Mesenchymal stem cell (in vitro differentiated cells and primary cell): ENCODE measurements around the gene ZDHHC24.

ENCODE experiments used
- DNase-seq: peaks from one replicate; pipeline ENCODE4 v3.0.0-alpha.2; 2013
- H2AFZ ChIP-seq: one replicate; pipeline ENCODE4 v1.6.1; 2013; ENCODE audit warnings: low read depth, mild to moderate bottlenecking, control low read depth, inconsistent platforms, low read length, moderate library complexity
- H2AK5ac ChIP-seq: 2 replicates; pipeline ENCODE4 v1.6.1; 2013; ENCODE audit warnings: low read length, moderate library complexity, mild to moderate bottlenecking, inconsistent platforms; ENCODE audit not compliant: severe bottlenecking
- H2BK120ac ChIP-seq: one replicate; pipeline ENCODE4 v1.6.1; 2013; ENCODE audit warnings: low read depth, mild to moderate bottlenecking, inconsistent platforms, low read length, moderate library complexity
- H2BK12ac ChIP-seq, 2 experiments: one replicate each; pipeline ENCODE4 v1.6.1; 2013; ENCODE audit warnings: inconsistent platforms in 2 of 2, low read length in 2 of 2, mild to moderate bottlenecking in 2 of 2, moderate library complexity in 2 of 2, control low read depth in 1 of 2
- H2BK15ac ChIP-seq: one replicate; pipeline ENCODE4 v1.6.1; 2013; ENCODE audit warnings: mild to moderate bottlenecking, low read depth, inconsistent platforms; ENCODE audit not compliant: poor library complexity, severe bottlenecking
- H2BK5ac ChIP-seq: 2 replicates; pipeline ENCODE4 v1.6.1; 2013; ENCODE audit warnings: low read depth, mild to moderate bottlenecking, low read length, control low read depth, inconsistent platforms; ENCODE audit not compliant: poor library complexity, severe bottlenecking
- H3K14ac ChIP-seq, 2 experiments: one replicate each; pipeline ENCODE4 v1.6.1; 2013; ENCODE audit warnings: inconsistent platforms in 2 of 2, low read length in 2 of 2, control low read depth in 1 of 2, mild to moderate bottlenecking in 1 of 2, moderate library complexity in 1 of 2
- H3K18ac ChIP-seq, 2 experiments: one replicate each; pipeline ENCODE4 v1.6.1; 2013; ENCODE audit warnings: inconsistent platforms in 2 of 2, low read length in 2 of 2, control low read depth in 1 of 2, low read depth in 1 of 2, mild to moderate bottlenecking in 1 of 2
- H3K23ac ChIP-seq, 2 experiments: one replicate each; pipeline ENCODE4 v1.6.1; 2013; ENCODE audit warnings: inconsistent platforms in 2 of 2, low read length in 2 of 2, mild to moderate bottlenecking in 2 of 2, moderate library complexity in 2 of 2, control low read depth in 1 of 2
- H3K27ac ChIP-seq: 2 replicates; pipeline ENCODE4 v1.5.1; 2013; ENCODE audit warnings: mild to moderate bottlenecking, moderate library complexity, low read length, control low read depth, inconsistent platforms; ENCODE audit not compliant: poor library complexity, severe bottlenecking
- H3K27me3 ChIP-seq, 2 experiments: 2 replicates each; pipeline versions ENCODE4 v1.6.1 to v1.7.0; 2013; ENCODE audit warnings: low read length in 2 of 2, mild to moderate bottlenecking in 2 of 2, moderate library complexity in 2 of 2, control low read depth in 1 of 2, inconsistent platforms in 1 of 2; ENCODE audit not compliant: control insufficient read depth in 1 of 2, insufficient read depth in 1 of 2
- H3K36me3 ChIP-seq, 2 experiments: 2 replicates each; pipeline versions ENCODE4 v1.6.1 to v1.7.0; 2013; ENCODE audit warnings: low read length in 2 of 2, control low read depth in 1 of 2, inconsistent platforms in 1 of 2, low read depth in 1 of 2, mild to moderate bottlenecking in 1 of 2; ENCODE audit not compliant: insufficient read depth in 2 of 2, control insufficient read depth in 1 of 2
- H3K4ac ChIP-seq, 2 experiments: one replicate each; pipeline ENCODE4 v1.6.1; 2013; ENCODE audit warnings: inconsistent platforms in 2 of 2, low read length in 2 of 2, mild to moderate bottlenecking in 2 of 2, moderate library complexity in 2 of 2, control low read depth in 1 of 2, low read depth in 1 of 2
- H3K4me1 ChIP-seq: 2 replicates; pipeline ENCODE4 v1.6.1; 2013; ENCODE audit warnings: low read depth, low read length, control low read depth; ENCODE audit not compliant: control insufficient read depth, insufficient read depth
- H3K4me2 ChIP-seq: 2 replicates; pipeline ENCODE4 v1.6.1; 2013; ENCODE audit warnings: low read length, mild to moderate bottlenecking, inconsistent platforms; ENCODE audit not compliant: poor library complexity, severe bottlenecking
- H3K4me3 ChIP-seq, 2 experiments: 2 replicates each; pipeline versions ENCODE4 v1.5.1 to v1.7.0; 2013; ENCODE audit warnings: low read length in 2 of 2, mild to moderate bottlenecking in 2 of 2, control low read depth in 1 of 2, low read depth in 1 of 2; ENCODE audit not compliant: insufficient read depth in 1 of 2
- H3K79me1 ChIP-seq: replicated peaks from 2 replicates; pipeline ENCODE4 v1.6.1; 2013; ENCODE audit warnings: mild to moderate bottlenecking, control low read depth, low read length, inconsistent platforms; ENCODE audit not compliant: poor library complexity, severe bottlenecking
- H3K9ac ChIP-seq: 2 replicates; pipeline ENCODE4 v1.7.0; 2013; ENCODE audit warnings: mild to moderate bottlenecking, low read length, moderate library complexity
- H3K9me3 ChIP-seq: 2 replicates; pipeline ENCODE4 v1.7.0; 2013; ENCODE audit warnings: mild to moderate bottlenecking, low read length; ENCODE audit not compliant: control insufficient read depth
- H4K8ac ChIP-seq: one replicate; pipeline ENCODE4 v1.6.1; 2013; ENCODE audit warnings: inconsistent platforms, mild to moderate bottlenecking, low read length, moderate library complexity
- H4K91ac ChIP-seq: one replicate; pipeline ENCODE4 v1.6.1; 2013; ENCODE audit warnings: mild to moderate bottlenecking, low read length, inconsistent platforms
- WGBS: methylation state at CpG from one replicate; pipeline ENCODE4 v1.1.7; 2013; ENCODE audit warnings: mixed read lengths; 5-methylcytosine and 5-hydroxymethylcytosine counted together

ZDHHC24 gene

DNA sequence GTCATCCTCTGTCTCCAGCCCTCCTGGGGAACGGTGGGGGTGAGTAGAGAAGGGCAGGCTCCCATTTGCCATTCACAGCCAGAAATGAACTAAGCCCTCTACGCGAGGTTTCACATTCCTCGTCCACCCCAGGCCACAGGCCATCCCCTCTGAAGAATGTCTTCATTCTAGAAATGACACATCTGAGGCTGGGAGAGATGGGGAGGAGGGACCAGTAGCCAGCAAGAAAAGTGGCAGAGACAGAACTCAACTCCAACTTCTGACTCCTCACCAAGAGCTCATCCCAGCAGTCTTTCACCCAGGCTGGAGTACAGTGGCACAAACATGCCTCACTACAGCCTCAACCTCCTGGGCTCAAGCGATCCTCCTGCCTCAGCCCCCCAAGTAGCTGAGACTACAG lies 19.1 kb upstream of the ZDHHC24 start:
- no peak overlapping the region for H2BK12ac ChIP-seq
- no peak overlapping the region for H2BK15ac ChIP-seq
- H4K8ac ChIP-seq = no peak overlapping the region
- H3K4me3 ChIP-seq = no peak overlapping the region
- H3K14ac ChIP-seq = no peak overlapping the region
- 91% methylated on average over 3 of the region's 5 CpGs for WGBS
- no peak overlapping the region for H3K4ac ChIP-seq
- DNase-seq = no peak
- no peak overlapping the region for H2BK120ac ChIP-seq
- no peaks in the 10 kb centered on the region for H3K79me1 ChIP-seq
- H3K27me3 ChIP-seq = peaks cover 8 to 11% of the 10 kb centered on the region in 2 experiments
- H3K23ac ChIP-seq = peak overlapping the region in 1 of 2 experiments; percentile 46
- no peak overlapping the region for H3K18ac ChIP-seq
- H4K91ac ChIP-seq = no peak overlapping the region
- no peak overlapping the region for H2AK5ac ChIP-seq
- H3K9me3 ChIP-seq = no peaks in the 10 kb centered on the region
- H2AFZ ChIP-seq = no peak overlapping the region
- no peak overlapping the region for H3K27ac ChIP-seq
- H3K36me3 ChIP-seq = peaks cover 0 to 17% of the 10 kb centered on the region in 2 experiments
- no peak overlapping the region for H3K4me2 ChIP-seq
- H3K4me1 ChIP-seq = no peaks in the 10 kb centered on the region
- no peak overlapping the region for H3K9ac ChIP-seq
- no peak overlapping the region for H2BK5ac ChIP-seq

DNA sequence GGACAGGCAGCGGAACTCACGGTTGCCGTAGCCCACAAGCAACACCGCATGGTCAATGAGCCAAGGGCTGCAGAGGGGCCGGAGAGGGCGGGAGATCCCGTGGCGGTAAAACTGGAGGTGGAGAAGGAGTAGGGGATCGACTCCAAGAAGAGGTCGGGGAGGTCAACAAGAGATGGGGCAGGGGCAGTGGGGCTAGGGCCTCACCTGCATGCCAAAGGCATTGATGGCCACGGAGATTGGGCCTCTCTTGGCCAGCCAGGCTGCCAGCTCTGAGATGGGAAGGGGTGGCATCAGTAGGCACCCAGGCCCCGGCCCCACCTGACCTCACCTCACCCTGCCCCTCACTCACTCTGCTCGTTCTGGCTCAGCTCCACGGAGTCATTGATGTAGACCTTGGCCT lies 18.7 kb upstream of the ZDHHC24 start:
- Histone ChIP-seq H3K23ac (peak overlapping the region in 1 of 2 experiments; percentile 46), H3K27me3 (peaks cover 8 to 11% of the 10 kb centered on the region in 2 experiments)

DNA sequence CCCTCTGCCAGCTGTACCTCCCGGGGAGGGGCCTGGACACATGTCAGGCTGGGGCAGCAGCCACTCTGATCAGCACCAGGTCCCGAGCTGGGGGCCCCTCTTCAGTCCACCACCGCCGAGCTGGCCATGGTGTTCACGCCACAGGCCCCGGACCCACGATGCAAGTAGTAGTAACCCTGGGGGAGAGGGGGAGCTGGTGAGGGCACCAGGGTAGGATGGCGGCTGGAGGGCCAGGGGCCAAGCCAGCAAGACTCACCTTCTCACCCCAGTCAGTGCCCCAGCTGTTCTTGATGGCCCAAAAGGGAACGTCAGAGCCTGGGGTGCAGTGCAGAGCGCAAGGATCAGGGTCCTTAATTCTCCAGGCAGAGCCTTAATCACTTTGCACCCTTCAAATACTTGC lies 18.0 kb upstream of the ZDHHC24 start:
- no peaks in the 10 kb centered on the region for H3K9me3 ChIP-seq
- no peak overlapping the region for H3K14ac ChIP-seq
- no peak overlapping the region for H2AK5ac ChIP-seq
- H4K8ac ChIP-seq = no peak overlapping the region
- no peak overlapping the region for H3K23ac ChIP-seq
- H3K27me3 ChIP-seq = peaks cover 10 to 11% of the 10 kb centered on the region in 2 experiments
- H2BK15ac ChIP-seq = no peak overlapping the region
- no peak overlapping the region for H3K4me3 ChIP-seq
- no peak overlapping the region for H2BK120ac ChIP-seq
- no peak overlapping the region for H3K4ac ChIP-seq
- no peaks in the 10 kb centered on the region for H3K4me1 ChIP-seq
- H3K18ac ChIP-seq = no peak overlapping the region
- H2BK5ac ChIP-seq = no peak overlapping the region
- no peak overlapping the region for H2BK12ac ChIP-seq
- peaks cover 0 to 17% of the 10 kb centered on the region in 2 experiments for H3K36me3 ChIP-seq
- no peak overlapping the region for H3K9ac ChIP-seq
- H4K91ac ChIP-seq = no peak overlapping the region
- no peak overlapping the region for H3K4me2 ChIP-seq
- H3K27ac ChIP-seq = no peak overlapping the region
- 94% methylated on average over 9 of the region's 10 CpGs for WGBS
- H3K79me1 ChIP-seq = no peaks in the 10 kb centered on the region
- DNase-seq = no peak
- H2AFZ ChIP-seq = no peak overlapping the region

More for the DNA sequence above, 18.7 kb upstream of the ZDHHC24 start:
- Histone ChIP-seq H2BK15ac (no peak overlapping the region), H3K14ac (no peak overlapping the region), H2AK5ac (no peak overlapping the region), H3K18ac (no peak overlapping the region), H3K79me1 (no peaks in the 10 kb centered on the region), H3K4me2 (no peak overlapping the region), H2BK12ac (no peak overlapping the region), H2AFZ (no peak overlapping the region), H3K9ac (no peak overlapping the region), H3K4ac (no peak overlapping the region), H2BK120ac (no peak overlapping the region), H3K4me1 (no peaks in the 10 kb centered on the region), H4K8ac (no peak overlapping the region), H4K91ac (no peak overlapping the region), H3K27ac (no peak overlapping the region), H3K36me3 (peaks cover 0 to 17% of the 10 kb centered on the region in 2 experiments), H3K9me3 (no peaks in the 10 kb centered on the region), H2BK5ac (no peak overlapping the region), H3K4me3 (no peak overlapping the region)
- 87% methylated on average over 14 of the region's 14 CpGs for WGBS
- no peak for DNase-seq

DNA sequence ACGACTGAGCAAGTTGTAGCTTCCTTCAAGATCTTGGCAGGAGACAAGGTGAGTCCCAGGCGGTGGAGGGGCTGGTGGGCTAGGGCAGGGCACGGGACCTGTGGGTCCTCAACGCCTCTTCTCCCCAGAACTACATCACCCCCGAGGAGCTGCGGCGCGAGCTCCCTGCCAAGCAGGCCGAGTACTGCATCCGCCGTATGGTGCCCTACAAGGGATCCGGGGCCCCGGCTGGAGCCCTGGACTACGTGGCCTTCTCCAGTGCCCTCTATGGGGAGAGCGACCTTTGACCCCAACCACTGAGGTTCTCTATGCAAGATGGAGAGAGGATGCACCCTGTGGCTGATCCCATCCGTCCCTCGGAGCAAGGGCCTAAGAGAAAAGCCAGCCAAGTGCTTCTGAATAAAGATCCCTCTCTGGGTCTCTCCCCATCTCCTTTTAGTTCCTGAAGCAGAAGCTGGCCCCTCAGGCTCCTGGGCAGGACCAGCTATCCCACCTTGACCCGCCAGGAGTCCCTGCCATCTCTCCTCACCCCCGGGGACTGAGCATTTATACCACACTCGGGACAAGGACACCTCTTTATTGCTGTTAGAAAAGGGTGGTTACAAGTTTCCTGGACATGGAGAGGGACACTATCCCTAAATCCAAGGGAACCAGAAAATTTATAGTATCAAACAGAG lies 17.2 kb upstream of the ZDHHC24 start:
- Histone ChIP-seq H2BK5ac (no peak overlapping the region), H2BK12ac (no peak overlapping the region)
- no peak for DNase-seq

More for the DNA sequence above, 17.2 kb upstream of the ZDHHC24 start:
- Histone ChIP-seq H2AK5ac (no peak overlapping the region), H3K27me3 (peaks cover 11 to 18% of the 10 kb centered on the region in 2 experiments), H3K27ac (no peak overlapping the region), H3K79me1 (no peaks in the 10 kb centered on the region), H3K14ac (no peak overlapping the region), H2BK15ac (no peak overlapping the region), H3K18ac (no peak overlapping the region), H3K9me3 (no peaks in the 10 kb centered on the region), H2BK120ac (no peak overlapping the region), H3K9ac (no peak overlapping the region), H3K4me1 (no peaks in the 10 kb centered on the region), H3K4me3 (no peak overlapping the region), H3K4ac (no peak overlapping the region), H2AFZ (no peak overlapping the region), H4K8ac (no peak overlapping the region), H3K36me3 (peaks cover 0 to 17% of the 10 kb centered on the region in 2 experiments), H3K23ac (no peak overlapping the region), H4K91ac (no peak overlapping the region), H3K4me2 (no peak overlapping the region)
- 90% methylated on average over 17 of the region's 20 CpGs for WGBS
